HG03095 (cell line): ENCODE data around the gene SORL1.

Experiments
- ATAC-seq: cut with Tn5 transposase; IDR thresholded peaks from one replicate; pipeline ENCODE4 v1.9.1; 2021; ENCODE audit warnings: moderate library complexity; ENCODE audit not compliant: unreplicated experiment

The SORL1 gene

GRCh38 chr11:121650351-121651256, 198.5 kb downstream of the SORL1 start:
- ATAC-seq: peak; percentile 53

- no peak for ATAC-seq
Observed at GRCh38 chr11:121651257-121651605, 199.1 kb downstream of the SORL1 start.

- ATAC-seq: no peak
Observed at GRCh38 chr11:121652971-121653370, 200.9 kb downstream of the SORL1 start.

GRCh38 chr11:121654259-121654842, 202.2 kb downstream of the SORL1 start:
- no peak for ATAC-seq

- no peak for ATAC-seq
Observed at GRCh38 chr11:121654843-121655536, 202.9 kb downstream of the SORL1 start.

GRCh38 chr11:121655537-121656327, 203.6 kb downstream of the SORL1 start:
- peak; percentile 93 for ATAC-seq

GRCh38 chr11:121656328-121657090, 204.4 kb downstream of the SORL1 start:
- ATAC-seq: no peak

GRCh38 chr11:121657146-121657545, 205.0 kb downstream of the SORL1 start:
- ATAC-seq: no peak

GRCh38 chr11:121659811-121660210, 207.7 kb downstream of the SORL1 start:
- ATAC-seq: no peak

GRCh38 chr11:121661880-121662486, 209.9 kb downstream of the SORL1 start:
- no peak for ATAC-seq

- no peak for ATAC-seq
Observed at GRCh38 chr11:121664144-121664543, 212.0 kb downstream of the SORL1 start.

- no peak for ATAC-seq
Observed at GRCh38 chr11:121665206-121665838, 213.2 kb downstream of the SORL1 start.

- no peak for ATAC-seq
Observed at GRCh38 chr11:121667836-121668235, 215.7 kb downstream of the SORL1 start.

- no peak for ATAC-seq
Observed at GRCh38 chr11:121669422-121669821, 217.3 kb downstream of the SORL1 start.

- ATAC-seq: no peak
Observed at GRCh38 chr11:121670266-121670665, 218.2 kb downstream of the SORL1 start.

- ATAC-seq: no peak
Observed at GRCh38 chr11:121670805-121671282, 218.7 kb downstream of the SORL1 start.

GRCh38 chr11:121671283-121672168, 219.4 kb downstream of the SORL1 start:
- ATAC-seq: no peak
